ENCODE measurements around the gene BTF3L4.

- TF ChIP-seq ELF4 (CRISPR knock-in tag; IDR thresholded peaks at IDR 0.05; ENCODE audit: low read depth) (no peak), JUN (CRISPR knock-in tag; IDR thresholded peaks at IDR 0.05) (no peak), CTCF (IDR thresholded peaks at IDR 0.05) (no peak), CBFB (CRISPR knock-in tag; IDR thresholded peaks at IDR 0.05; ENCODE audit: low read depth) (no peak), MLX (CRISPR knock-in tag; IDR thresholded peaks at IDR 0.05) (no peak), MAX (CRISPR knock-in tag; IDR thresholded peaks at IDR 0.05) (no peak), ZNF281 (CRISPR knock-in tag; IDR thresholded peaks at IDR 0.05) (no peak), TEAD4 (CRISPR knock-in tag; IDR thresholded peaks at IDR 0.05) (no peak), FOXP4 (CRISPR knock-in tag; IDR thresholded peaks at IDR 0.05) (no peak), HMGXB4 (CRISPR knock-in tag; IDR thresholded peaks at IDR 0.05) (0 out of 2 replicates have a peak, but pooled peaks have one; percentile 34)
These were observed 1.5 kb upstream of the BTF3L4 start for GRCh38 chr1:52054496-52055065.
